Transverse colon (tissue), 4 donors: Measurements from ENCODE around the gene SEM1.

Experiments
- EP300 ChIP-seq: sonication (generic); formaldehyde crosslinking; IDR thresholded peaks from one replicate; pipeline ENCODE4 v1.6.1; 2017; ENCODE audit warnings: antibody characterized with exemption, low read depth
- POLR2A ChIP-seq: fragments of 450-650 bp; IDR thresholded peaks from one replicate; pipeline ENCODE4 v1.6.1; 2016; ENCODE audit warnings: antibody characterized with exemption, mild to moderate bottlenecking, moderate library complexity
- POLR2AphosphoS5 ChIP-seq, 3 donors: sonication (generic); formaldehyde crosslinking; IDR thresholded peaks; one replicate each; pipeline ENCODE4 v1.6.1; 2016; ENCODE audit warnings: antibody characterized with exemption in 3 of 3
- TF ChIP-seq, protein P1 (sequence below), 5 experiments: fragments of 200-600 bp in 3 of 5; fragments of 450-650 bp in 2 of 5; sonication (generic) in 3 of 5; IDR thresholded peaks; 1 replicate in 2 of 5; 2 replicates in 3 of 5; pipeline ENCODE4 v1.5.1; 2016 to 2017; ENCODE audit warnings: antibody characterized with exemption in 5 of 5, inconsistent platforms in 3 of 5, mild to moderate bottlenecking in 2 of 5, moderate library complexity in 1 of 5

DNA sequence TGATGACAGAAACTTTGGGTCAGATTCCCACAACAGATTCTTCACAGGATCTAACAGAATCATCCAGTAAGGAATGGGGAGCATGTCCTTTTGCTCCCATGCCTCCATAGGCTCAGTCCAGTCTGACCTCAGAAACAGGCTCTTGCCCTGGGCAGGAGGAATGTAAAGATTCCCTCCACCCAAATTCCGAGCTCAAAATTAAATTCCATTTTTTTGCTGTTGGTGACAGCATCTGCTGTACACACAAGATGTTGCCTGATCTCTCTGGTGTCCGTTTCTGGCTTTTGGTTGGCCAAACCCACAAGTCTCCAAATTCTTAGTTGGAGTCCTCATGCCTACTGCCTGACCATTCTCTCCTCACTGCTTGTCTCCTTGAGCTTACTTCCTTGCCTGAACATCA is 53.7 kb downstream of the SEM1 start:
- TF ChIP-seq, protein P1, sequence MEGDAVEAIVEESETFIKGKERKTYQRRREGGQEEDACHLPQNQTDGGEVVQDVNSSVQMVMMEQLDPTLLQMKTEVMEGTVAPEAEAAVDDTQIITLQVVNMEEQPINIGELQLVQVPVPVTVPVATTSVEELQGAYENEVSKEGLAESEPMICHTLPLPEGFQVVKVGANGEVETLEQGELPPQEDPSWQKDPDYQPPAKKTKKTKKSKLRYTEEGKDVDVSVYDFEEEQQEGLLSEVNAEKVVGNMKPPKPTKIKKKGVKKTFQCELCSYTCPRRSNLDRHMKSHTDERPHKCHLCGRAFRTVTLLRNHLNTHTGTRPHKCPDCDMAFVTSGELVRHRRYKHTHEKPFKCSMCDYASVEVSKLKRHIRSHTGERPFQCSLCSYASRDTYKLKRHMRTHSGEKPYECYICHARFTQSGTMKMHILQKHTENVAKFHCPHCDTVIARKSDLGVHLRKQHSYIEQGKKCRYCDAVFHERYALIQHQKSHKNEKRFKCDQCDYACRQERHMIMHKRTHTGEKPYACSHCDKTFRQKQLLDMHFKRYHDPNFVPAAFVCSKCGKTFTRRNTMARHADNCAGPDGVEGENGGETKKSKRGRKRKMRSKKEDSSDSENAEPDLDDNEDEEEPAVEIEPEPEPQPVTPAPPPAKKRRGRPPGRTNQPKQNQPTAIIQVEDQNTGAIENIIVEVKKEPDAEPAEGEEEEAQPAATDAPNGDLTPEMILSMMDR (IDR thresholded peaks at IDR 0.05): no peak
- TF ChIP-seq POLR2AphosphoS5 (IDR thresholded peaks at IDR 0.05): no peak
- no peak for TF ChIP-seq POLR2A
- no peak for TF ChIP-seq EP300
